ENCODE measurements around the gene OR2A14.
A peak's percentile ranks its signal among the peaks of the same experiment; 100 is the strongest.
"Not testable (repeated sequence)": the region's sequence is repeated elsewhere in the genome, so short reads cannot be mapped to it uniquely, and the experiment has no call there.

Gene OR2A14, protein sequence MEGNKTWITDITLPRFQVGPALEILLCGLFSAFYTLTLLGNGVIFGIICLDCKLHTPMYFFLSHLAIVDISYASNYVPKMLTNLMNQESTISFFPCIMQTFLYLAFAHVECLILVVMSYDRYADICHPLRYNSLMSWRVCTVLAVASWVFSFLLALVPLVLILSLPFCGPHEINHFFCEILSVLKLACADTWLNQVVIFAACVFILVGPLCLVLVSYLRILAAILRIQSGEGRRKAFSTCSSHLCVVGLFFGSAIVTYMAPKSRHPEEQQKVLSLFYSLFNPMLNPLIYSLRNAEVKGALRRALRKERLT

GRCh38 chr7:144122876-144123275 lies at the start of gene OR2A14:
OR2A14 (plus strand) TSS chr7:144123176; CDS start chr7:144129113, 5,937 bp downstream.
- DNase-seq (ENCODE audit: low read depth) = no peak

- DNase-seq (ENCODE audit: low read depth) = no peak
Measured at GRCh38 chr7:144074374-144074773, 48.6 kb upstream of the OR2A14 start.

DNA sequence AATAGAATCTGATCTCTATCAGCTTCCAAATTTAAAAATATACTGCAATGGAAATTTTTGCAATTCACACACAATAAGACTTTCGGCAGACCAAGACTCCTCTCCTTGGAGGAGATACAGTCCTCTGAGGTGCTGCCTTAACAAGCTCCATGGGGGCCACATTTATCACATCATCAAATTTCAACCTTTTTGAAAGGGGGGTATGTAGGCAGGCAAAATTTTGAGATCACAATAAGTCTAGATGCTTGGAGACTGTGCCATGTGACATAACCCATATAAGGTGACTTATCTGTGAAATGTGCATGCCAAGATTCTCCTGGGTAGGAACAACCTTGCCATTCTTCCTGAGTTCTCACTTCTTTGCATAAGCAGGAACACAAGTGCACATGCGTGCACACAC lies 37.0 kb upstream of the OR2A14 start, which contains the start of gene OR2A12:
Gene OR2A12, plus strand, starts transcription at position 301 of the 400 bp plus-strand sequence. CDS start 8,830 bp downstream, outside the sequence.
- no peak for DNase-seq (ENCODE audit: low read depth)

DNA sequence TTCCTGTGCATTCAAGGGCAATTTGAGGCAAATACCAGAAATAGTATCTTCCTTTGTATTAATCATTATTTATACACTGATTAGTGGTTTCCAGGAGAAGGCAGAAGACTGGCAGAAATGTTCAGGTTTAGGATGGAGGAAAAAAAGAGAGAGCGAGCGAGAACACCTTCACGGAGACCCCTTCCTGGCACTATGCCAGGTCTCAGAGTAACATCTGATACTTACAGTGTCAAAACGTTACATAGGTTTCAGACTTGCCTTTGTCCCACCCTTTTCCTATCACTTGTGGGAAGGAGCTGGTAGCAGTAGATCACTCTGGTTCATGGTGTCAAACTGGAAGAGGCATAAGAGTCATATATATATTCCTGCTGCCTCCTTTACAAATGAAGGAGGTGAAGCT lies 36.2 kb upstream of the OR2A14 start:
- DNase-seq (ENCODE audit: low read depth) = no peak

- no peak for DNase-seq (ENCODE audit: low read depth)
Measured at GRCh38 chr7:144087230-144087629, 35.7 kb upstream of the OR2A14 start.

- DNase-seq (ENCODE audit: low read depth) = no peak
Measured at GRCh38 chr7:144090667-144091066, 32.3 kb upstream of the OR2A14 start.

- no peak for DNase-seq (ENCODE audit: low read depth)
Measured at GRCh38 chr7:144098776-144099175, 24.2 kb upstream of the OR2A14 start.

GRCh38 chr7:144100607-144101006 lies 22.4 kb upstream of the OR2A14 start:
- no peak for DNase-seq (ENCODE audit: low read depth)

DNA sequence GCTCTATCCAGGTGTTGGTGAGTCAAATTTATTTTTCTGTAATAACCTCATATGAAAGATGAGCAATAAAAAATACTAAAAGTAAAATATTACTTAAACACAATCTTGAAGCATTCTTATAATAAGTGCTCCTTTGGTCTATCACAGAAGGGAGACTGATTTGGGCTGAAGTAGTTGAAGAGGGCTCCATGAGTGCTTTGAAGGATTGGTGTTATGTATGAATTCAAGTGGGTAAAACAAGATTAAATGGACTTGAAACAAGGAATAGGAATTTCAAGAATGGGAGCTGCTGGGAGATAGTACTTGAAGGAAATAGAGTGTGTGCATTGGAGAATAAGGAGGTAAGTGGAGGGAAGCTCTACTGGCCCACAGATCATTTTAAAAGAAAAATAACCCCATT lies 20.9 kb upstream of the OR2A14 start:
- DNase-seq (ENCODE audit: low read depth) = no peak

GRCh38 chr7:144105211-144105610 lies 17.8 kb upstream of the OR2A14 start:
- DNase-seq (ENCODE audit: low read depth) = no peak

DNA sequence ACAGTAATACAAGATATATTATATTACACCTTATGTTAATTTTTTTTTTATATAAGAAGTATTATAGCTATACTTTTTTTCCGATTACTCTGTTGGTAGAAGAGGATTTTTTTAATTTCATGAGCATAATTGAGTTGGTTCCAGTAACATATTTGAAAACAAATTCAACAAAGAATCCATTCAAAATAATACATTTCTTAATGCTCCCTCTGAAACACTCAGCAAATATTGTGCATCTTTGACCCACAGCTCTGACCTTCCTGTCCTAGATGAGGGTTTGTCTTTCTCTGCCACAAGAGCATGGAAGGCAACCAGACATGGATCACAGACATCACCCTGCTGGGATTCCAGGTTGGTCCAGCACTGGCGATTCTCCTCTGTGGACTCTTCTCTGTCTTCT lies 13.7 kb upstream of the OR2A14 start, which contains the start of gene OR2A2:
Gene OR2A2, plus strand, starts transcription at position 301 of the 400 bp plus-strand sequence. Its CDS starts 0 bp downstream, at position 301.
- DNase-seq (ENCODE audit: low read depth) = no peak

GRCh38 chr7:144110272-144110671 lies 12.7 kb upstream of the OR2A14 start:
- no peak for DNase-seq (ENCODE audit: low read depth)

DNA sequence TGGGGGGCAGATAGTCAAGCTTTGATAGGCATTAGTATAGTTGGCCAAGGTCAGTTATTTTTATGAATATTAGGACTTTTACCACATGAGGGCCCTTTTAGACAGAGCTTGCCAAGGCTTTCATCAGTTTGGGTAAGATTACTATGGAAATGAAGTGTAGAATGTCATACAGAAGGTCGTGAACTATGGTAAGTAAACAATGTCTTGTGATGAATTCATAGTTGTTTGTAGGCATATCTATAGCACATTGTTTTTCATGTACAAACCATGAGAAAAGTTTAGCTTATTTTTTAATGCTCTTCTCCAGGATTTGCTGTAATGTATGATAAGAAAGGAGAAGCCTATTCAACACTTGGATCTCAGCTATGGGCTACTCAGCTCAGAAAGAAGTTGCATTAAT lies 9.3 kb upstream of the OR2A14 start:
- DNase-seq (ENCODE audit: low read depth) = no peak

GRCh38 chr7:144118341-144118740 lies 4.6 kb upstream of the OR2A14 start:
- DNase-seq (ENCODE audit: low read depth) = no peak

GRCh38 chr7:144127714-144128334 lies 4.8 kb downstream of the OR2A14 start:
- peak; percentile 66 for DNase-seq (ENCODE audit: low read depth)

DNA sequence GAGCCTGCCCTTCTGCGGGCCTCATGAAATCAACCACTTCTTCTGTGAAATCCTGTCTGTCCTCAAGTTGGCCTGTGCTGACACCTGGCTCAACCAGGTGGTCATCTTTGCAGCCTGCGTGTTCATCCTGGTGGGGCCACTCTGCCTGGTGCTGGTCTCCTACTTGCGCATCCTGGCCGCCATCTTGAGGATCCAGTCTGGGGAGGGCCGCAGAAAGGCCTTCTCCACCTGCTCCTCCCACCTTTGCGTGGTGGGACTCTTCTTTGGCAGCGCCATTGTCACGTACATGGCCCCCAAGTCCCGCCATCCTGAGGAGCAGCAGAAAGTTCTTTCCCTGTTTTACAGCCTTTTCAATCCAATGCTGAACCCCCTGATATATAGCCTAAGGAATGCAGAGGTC lies 6.6 kb downstream of the OR2A14 start:
- DNase-seq (ENCODE audit: low read depth) = not testable (repeated sequence)

- no peak for DNase-seq (ENCODE audit: low read depth)
Measured at GRCh38 chr7:144130730-144131129, 7.8 kb downstream of the OR2A14 start.

GRCh38 chr7:144132262-144132661 lies 9.3 kb downstream of the OR2A14 start:
- no peak for DNase-seq (ENCODE audit: low read depth)

- DNase-seq (ENCODE audit: low read depth) = no peak
Measured at GRCh38 chr7:144133307-144133706, 10.3 kb downstream of the OR2A14 start.

DNA sequence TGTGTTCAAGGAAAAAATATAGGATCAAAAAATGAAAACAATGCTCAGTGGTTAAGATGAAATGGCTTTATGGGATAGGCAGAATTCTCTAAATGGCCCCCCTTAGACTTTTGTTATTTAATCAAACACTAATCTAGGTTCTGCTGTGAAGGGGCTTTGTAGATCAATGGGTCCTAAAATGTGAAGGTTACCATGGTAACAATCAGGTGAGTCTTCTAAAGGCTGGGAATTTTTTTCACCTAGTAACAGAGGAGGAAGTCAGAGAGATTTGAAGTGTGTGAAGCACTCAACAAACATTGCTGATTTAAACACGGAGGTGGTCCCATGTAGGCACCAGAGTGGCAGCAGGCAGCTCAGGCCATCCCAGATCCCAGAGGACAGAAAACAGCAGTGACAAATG lies 11.1 kb downstream of the OR2A14 start:
- DNase-seq (ENCODE audit: low read depth) = no peak

GRCh38 chr7:144137501-144137900 lies 14.5 kb downstream of the OR2A14 start:
- DNase-seq (ENCODE audit: low read depth) = no peak

DNA sequence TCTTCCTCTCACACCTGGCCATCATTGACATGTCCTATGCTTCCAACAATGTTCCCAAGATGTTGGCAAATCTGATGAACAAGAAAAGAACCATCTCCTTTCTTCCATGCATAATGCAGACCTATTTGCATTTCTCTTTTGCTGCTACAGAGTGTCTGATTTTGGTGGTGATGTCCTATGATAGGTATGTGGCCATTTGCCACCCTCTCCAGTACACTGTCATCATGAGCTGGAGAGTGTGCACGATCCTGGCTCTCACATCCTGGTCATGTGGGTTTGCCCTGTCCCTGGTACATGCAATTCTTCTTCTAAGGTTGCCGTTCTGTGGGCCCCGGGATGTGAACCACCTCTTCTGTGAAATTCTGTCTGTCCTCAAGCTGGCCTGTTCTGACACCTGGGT lies 19.2 kb downstream of the OR2A14 start:
- no peak for DNase-seq (ENCODE audit: low read depth)

DNA sequence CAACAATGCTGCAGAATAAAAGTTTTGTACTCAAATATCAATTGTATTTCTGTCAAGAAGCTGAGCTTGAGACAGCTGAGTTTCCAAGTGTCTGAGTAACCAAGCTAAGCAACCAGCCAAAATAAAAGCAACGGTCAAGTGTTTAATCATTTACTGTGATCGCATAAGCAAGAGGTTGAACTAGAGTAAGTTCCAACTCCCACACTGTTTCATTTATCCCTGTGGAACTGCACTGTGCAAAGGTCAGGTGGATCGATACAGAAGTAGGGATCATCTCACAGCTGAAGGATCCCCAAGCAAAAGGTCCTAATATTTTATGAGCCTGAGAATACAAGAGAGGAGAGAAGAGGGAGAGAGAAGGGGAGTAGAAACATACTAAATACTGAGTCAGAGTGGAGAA lies 21.4 kb downstream of the OR2A14 start:
- DNase-seq (ENCODE audit: low read depth) = no peak
